Transverse colon (tissue), 4 donors: Measurements from ENCODE around the gene LEUTX. TPM values are rescaled to one million over a fixed set of nuclear protein-coding genes. Genes with fewer than 3 reads are reported as not detected.

ENCODE experiments used
- DNase-seq: peaks from one replicate; pipeline ENCODE4 v3.0.0-alpha.2; 2019
- H3K27ac ChIP-seq, 4 donors: fragments of 200-600 bp; sonication (generic); 2 replicates each; pipeline ENCODE4 v1.5.1; 2016 to 2018; ENCODE audit warnings: inconsistent platforms in 4 of 4
- H3K27me3 ChIP-seq: fragments of 200-600 bp; sonication (generic); 2 replicates; pipeline ENCODE4 v1.5.1; 2017; ENCODE audit warnings: inconsistent platforms
- H3K36me3 ChIP-seq, 4 donors: fragments of 200-600 bp; sonication (generic); 2 replicates each; pipeline ENCODE4 v1.5.1; 2017 to 2019; ENCODE audit warnings: inconsistent platforms in 4 of 4
- H3K4me1 ChIP-seq, 4 donors: fragments of 200-600 bp; sonication (generic); 2 replicates each; pipeline ENCODE4 v1.5.1; 2017 to 2020; ENCODE audit warnings: inconsistent platforms in 4 of 4
- H3K4me3 ChIP-seq, 4 donors: fragments of 200-600 bp; sonication (generic); 1 replicate in 1 of 4; 2 replicates in 3 of 4; pipeline versions ENCODE4 v1.5.1 to v1.6.1; 2017 to 2019; ENCODE audit warnings: inconsistent platforms in 4 of 4
- H3K9me3 ChIP-seq, 2 donors: fragments of 200-600 bp; sonication (generic); 2 replicates each; pipeline ENCODE4 v1.5.1; 2017 to 2019; ENCODE audit warnings: inconsistent platforms in 2 of 2
- EP300 ChIP-seq: sonication (generic); formaldehyde crosslinking; IDR thresholded peaks from one replicate; pipeline ENCODE4 v1.6.1; 2017; ENCODE audit warnings: antibody characterized with exemption, low read depth
- POLR2A ChIP-seq: fragments of 450-650 bp; IDR thresholded peaks from one replicate; pipeline ENCODE4 v1.6.1; 2016; ENCODE audit warnings: antibody characterized with exemption, mild to moderate bottlenecking, moderate library complexity
- POLR2AphosphoS5 ChIP-seq, 3 donors: sonication (generic); formaldehyde crosslinking; IDR thresholded peaks; one replicate each; pipeline ENCODE4 v1.6.1; 2016; ENCODE audit warnings: antibody characterized with exemption in 3 of 3
- WGBS, 2 donors: methylation state at CpG; one replicate each; pipeline ENCODE4 v1.1.5; 2018; ENCODE audit warnings: low coverage in 1 of 2; 5-methylcytosine and 5-hydroxymethylcytosine counted together
- in situ Hi-C, 4 donors: fragments of 200-750 bp; cut with MboI; loops; one replicate each; pipeline versions ENCODE4 v1.15.0 to v1.15.1; 2017; ENCODE audit warnings: low sequenced_read_pairs in 3 of 4, low pct_ligation_motif_present in 1 of 4, low pct_unique_long_range_greater_than_20kb in 1 of 4
- intact Hi-C: fragments of 100-400 bp; cut with DNase I; formaldehyde crosslinking; loops from one replicate; pipeline ENCODE4 v1.15.1; 2023; ENCODE audit warnings: low total_unique reads
- total RNA-seq, 4 donors: library from RNA; depleted of rRNA; stranded (reverse); fragments of >200 nt; gene quantifications; one replicate each; pipeline ENCODE4 v1.1.0, GENCODE V29; 2016
- TF ChIP-seq, protein P1 (sequence below), 5 experiments: fragments of 200-600 bp in 3 of 5; fragments of 450-650 bp in 2 of 5; sonication (generic) in 3 of 5; IDR thresholded peaks; 1 replicate in 2 of 5; 2 replicates in 3 of 5; pipeline ENCODE4 v1.5.1; 2016 to 2017; ENCODE audit warnings: antibody characterized with exemption in 5 of 5, inconsistent platforms in 3 of 5, mild to moderate bottlenecking in 2 of 5, moderate library complexity in 1 of 5

The LEUTX gene
- total RNA-seq, 4 donors from 2014 or later = not detected

DNA sequence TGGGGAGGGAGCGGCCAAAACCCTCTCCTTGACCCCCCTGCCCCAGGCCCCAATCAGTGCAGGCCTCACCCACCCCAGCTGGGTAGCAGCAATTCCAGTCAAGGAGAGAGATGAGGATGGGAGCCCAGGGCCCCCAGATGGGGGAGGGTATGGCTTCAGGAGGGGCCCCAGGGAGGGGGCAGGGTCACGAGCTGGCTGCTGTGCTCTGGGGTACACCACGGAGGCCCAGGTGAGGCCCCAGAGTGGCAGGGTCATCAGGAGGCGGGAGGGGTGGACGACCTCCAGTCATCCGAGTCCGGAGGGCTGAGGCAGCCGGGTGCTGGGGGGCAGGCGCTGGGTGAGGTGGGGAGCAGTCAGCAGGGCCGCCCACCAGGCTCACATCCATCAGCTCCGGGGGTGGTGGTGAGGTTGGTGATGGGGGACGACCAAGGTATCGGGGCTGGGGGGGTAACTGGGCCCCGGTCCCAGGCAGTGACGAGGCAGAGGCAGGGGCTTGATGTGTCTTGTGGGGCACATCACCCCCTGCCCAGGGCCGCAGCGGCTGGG lies 47.0 kb downstream of the LEUTX start:
- Histone ChIP-seq H3K36me3 (peaks cover 0 to 34% (median 10%) of the 10 kb centered on the region in 4 donors), H3K9me3 (no peaks in the 10 kb centered on the region), H3K27ac (peak overlapping the region in 1 of 4 donors; percentile 83), H3K4me3 (no peak overlapping the region), H3K27me3 (no peaks in the 10 kb centered on the region), H3K4me1 (peaks cover 9 to 14% (median 13%) of the 10 kb centered on the region in 4 donors)
- 80 to 91% methylated on average over 2 to 17 of the region's 17 CpGs for WGBS, 2 donors
- TF ChIP-seq, protein P1, sequence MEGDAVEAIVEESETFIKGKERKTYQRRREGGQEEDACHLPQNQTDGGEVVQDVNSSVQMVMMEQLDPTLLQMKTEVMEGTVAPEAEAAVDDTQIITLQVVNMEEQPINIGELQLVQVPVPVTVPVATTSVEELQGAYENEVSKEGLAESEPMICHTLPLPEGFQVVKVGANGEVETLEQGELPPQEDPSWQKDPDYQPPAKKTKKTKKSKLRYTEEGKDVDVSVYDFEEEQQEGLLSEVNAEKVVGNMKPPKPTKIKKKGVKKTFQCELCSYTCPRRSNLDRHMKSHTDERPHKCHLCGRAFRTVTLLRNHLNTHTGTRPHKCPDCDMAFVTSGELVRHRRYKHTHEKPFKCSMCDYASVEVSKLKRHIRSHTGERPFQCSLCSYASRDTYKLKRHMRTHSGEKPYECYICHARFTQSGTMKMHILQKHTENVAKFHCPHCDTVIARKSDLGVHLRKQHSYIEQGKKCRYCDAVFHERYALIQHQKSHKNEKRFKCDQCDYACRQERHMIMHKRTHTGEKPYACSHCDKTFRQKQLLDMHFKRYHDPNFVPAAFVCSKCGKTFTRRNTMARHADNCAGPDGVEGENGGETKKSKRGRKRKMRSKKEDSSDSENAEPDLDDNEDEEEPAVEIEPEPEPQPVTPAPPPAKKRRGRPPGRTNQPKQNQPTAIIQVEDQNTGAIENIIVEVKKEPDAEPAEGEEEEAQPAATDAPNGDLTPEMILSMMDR (IDR thresholded peaks at IDR 0.05) = no peak
- TF ChIP-seq POLR2A (no peak), EP300 (no peak), POLR2AphosphoS5 (IDR thresholded peaks at IDR 0.05) (no peak)
- in situ Hi-C loops (no loop called here), intact Hi-C loops (no loop called here)
- DNase-seq = no peak

- whole genome bisulfite sequencing, 2 donors = 93% methylated on average over 34 of the region's 35 CpGs; no CpG with 5 or more reads in 1 of the 2 donors
- intact Hi-C loops = no loop called here
- Histone ChIP-seq H3K9me3 (no peaks in the 10 kb centered on the region), H3K4me1 (peaks cover 9 to 14% (median 13%) of the 10 kb centered on the region in 4 donors), H3K27me3 (no peaks in the 10 kb centered on the region), H3K36me3 (peaks cover 0 to 34% (median 10%) of the 10 kb centered on the region in 4 donors), H3K27ac (no peak overlapping the region), H3K4me3 (no peak overlapping the region)
- no peak for DNase-seq
- TF ChIP-seq POLR2A = no peak
- TF ChIP-seq, protein P1 (IDR thresholded peaks at IDR 0.05) = no peak
- TF ChIP-seq EP300 = no peak
- no peak for TF ChIP-seq POLR2AphosphoS5 (IDR thresholded peaks at IDR 0.05)
- in situ Hi-C loops = no loop called here
Observed at GRCh38 chr19:39826311-39826945, 47.8 kb downstream of the LEUTX start.

GRCh38 chr19:39827216-39827615 lies 48.6 kb downstream of the LEUTX start:
- H3K9me3 ChIP-seq = no peaks in the 10 kb centered on the region
- no peak for DNase-seq
- in situ Hi-C loops (no loop called here), intact Hi-C loops (no loop called here)
- peaks cover 0 to 34% (median 10%) of the 10 kb centered on the region in 4 donors for H3K36me3 ChIP-seq
- no peak overlapping the region for H3K4me3 ChIP-seq
- H3K27me3 ChIP-seq = no peaks in the 10 kb centered on the region
- 91% methylated on average over 13 of the region's 13 CpGs; no CpG with 5 or more reads in 1 of the 2 donors for WGBS, 2 donors
- peaks cover 10 to 15% (median 15%) of the 10 kb centered on the region in 4 donors for H3K4me1 ChIP-seq
- no peak overlapping the region for H3K27ac ChIP-seq
- TF ChIP-seq POLR2A (no peak), EP300 (no peak), POLR2AphosphoS5 (IDR thresholded peaks at IDR 0.05) (no peak)
- TF ChIP-seq, protein P1 (IDR thresholded peaks at IDR 0.05) = no peak

GRCh38 chr19:39828015-39828653 lies 49.5 kb downstream of the LEUTX start:
- in situ Hi-C loops = no loop called here

More at GRCh38 chr19:39828015-39828653, 49.5 kb downstream of the LEUTX start:
- TF ChIP-seq, protein P1 (IDR thresholded peaks at IDR 0.05) = no peak
- TF ChIP-seq POLR2A (no peak), EP300 (no peak), POLR2AphosphoS5 (IDR thresholded peaks at IDR 0.05) (no peak)
- intact Hi-C loops = no loop called here
- no peak overlapping the region for H3K4me3 ChIP-seq
- no peaks in the 10 kb centered on the region for H3K27me3 ChIP-seq
- peaks cover 18 to 25% (median 24%) of the 10 kb centered on the region in 4 donors for H3K4me1 ChIP-seq
- no peak overlapping the region for H3K27ac ChIP-seq
- H3K9me3 ChIP-seq = no peaks in the 10 kb centered on the region
- WGBS, 2 donors = 80 to 81% methylated on average over 2 to 24 of the region's 26 CpGs
- DNase-seq = peak; percentile 38
- peaks cover 0 to 34% (median 10%) of the 10 kb centered on the region in 4 donors for H3K36me3 ChIP-seq
